Psoas muscle (tissue), 8 donors: ENCODE data around the gene TXNDC15. TPM values are rescaled to one million over a fixed set of nuclear protein-coding genes. Genes with fewer than 3 reads are reported as not detected.
A peak's percentile ranks its signal among the peaks of the same experiment; 100 is the strongest.
"Not testable (repeated sequence)": the region's sequence is repeated elsewhere in the genome, so short reads cannot be mapped to it uniquely, and the experiment has no call there.

Source experiments
- ATAC-seq, 4 donors: fragments of 200-7000 bp; cut with Tn5 transposase; one replicate each; pipeline ENCODE4 v1.9.1; 2020; ENCODE audit warnings: moderate library complexity in 3 of 4, mild to moderate bottlenecking in 2 of 4
- DNase-seq, 2 donors: peaks; one replicate each; pipeline ENCODE4 v3.0.0-alpha.2; 2020
- H3K27ac ChIP-seq: fragments of 200-600 bp; one replicate; pipeline ENCODE4 v1.8.0; 2022
- H3K27me3 ChIP-seq, 3 donors: fragments of 200-600 bp in 1 of 3; one replicate each; pipeline versions ENCODE4 v1.6.1 to v1.8.0; 2013 to 2022; ENCODE audit warnings: low read length in 2 of 3, mild to moderate bottlenecking in 2 of 3, moderate library complexity in 1 of 3; ENCODE audit not compliant: insufficient read depth in 3 of 3
- H3K36me3 ChIP-seq, 2 donors: fragments of 200-600 bp in 1 of 2; one replicate each; pipeline versions ENCODE4 v1.6.1 to v1.8.0; 2013 to 2022; ENCODE audit warnings: low read depth in 1 of 2, mild to moderate bottlenecking in 1 of 2, moderate library complexity in 1 of 2; ENCODE audit not compliant: insufficient read depth in 1 of 2
- H3K4me1 ChIP-seq: fragments of 200-600 bp; one replicate; pipeline ENCODE4 v1.8.0; 2022
- H3K4me3 ChIP-seq: fragments of 200-600 bp; one replicate; pipeline ENCODE4 v1.8.0; 2022; ENCODE audit warnings: mild to moderate bottlenecking
- H3K9me3 ChIP-seq: fragments of 200-600 bp; one replicate; pipeline ENCODE4 v1.8.0; 2022
- WGBS, 3 donors: extraction: QIAGEN DNeasy Blood & Tissue Kit; methylation state at CpG; one replicate each; pipeline versions ENCODE4 v1.1.6 to v1.1.7; 2013; 5-methylcytosine and 5-hydroxymethylcytosine counted together
- intact Hi-C, 2 donors: fragments of 100-400 bp; cut with DNase I; formaldehyde crosslinking; loops; one replicate each; pipeline versions ENCODE4 v1.11.0 to v1.14.2; 2022
- polyA plus RNA-seq, 3 donors: library from polyadenylated mRNA; stranded (reverse); fragments of 200-250 nt; gene quantifications; one replicate each; pipeline ENCODE4 v1.2.3, GENCODE V29; 2013
- total RNA-seq, 4 donors: library from RNA; stranded (reverse); fragmentation: NEBNext Ultra II Directional in 2 of 4; extraction: Animal tissue kit (Norgen Biotek cat#: 25700) in 2 of 4; gene quantifications; one replicate each; pipeline versions ENCODE4 v1.2.1 to v1.2.4, GENCODE V29; 2021 to 2023
- TF ChIP-seq, protein P1 (sequence below): fragments of 200-600 bp; IDR thresholded peaks from one replicate; pipeline ENCODE4 v1.8.0; 2022; ENCODE audit warnings: antibody characterized with exemption
- donor health status: healthy with polysubstance abuse.
- donor health status: DM: no; HTN: no; CAD: no; lungs with moderate emphysema.
- donor health status: Bipolar disorder and iron deficiency.
- donor health status: healthy.
- donor health status: DM: yes; HTN: yes; CAD: no.
- donor health status: DM: no; HTN: no; CAD: no.
- donor health status: DM: no; HTN: no; CAD: no.
- donor health status: DM: yes; HTN: yes; CAD: no.

TXNDC15 gene
- total and polyA plus RNA-seq, 7 donors, result 21.1 to 34.0 (median 28.6) TPM

GRCh38 chr5:134844252-134844651 is 29.9 kb upstream of the TXNDC15 start:
- WGBS, 3 donors, result 81 to 88% (median 83%) methylated on average over 1 of the region's 1 CpG
- H3K27ac ChIP-seq, result no peak overlapping the region
- ATAC-seq (no peak), DNase-seq (no peak)
- H3K4me1 ChIP-seq, result peaks cover 10% of the 10 kb centered on the region
- H3K36me3 ChIP-seq, result peaks cover 0 to 39% of the 10 kb centered on the region in 2 donors
- no peak overlapping the region for H3K4me3 ChIP-seq
- intact Hi-C loops, result loop anchor here in 1 of 2 donors (10.0 kb wide), 1 partner anchor 61 kb away; the partner anchor contains the start of gene PCBD2
- H3K27me3 ChIP-seq, result no peaks in the 10 kb centered on the region
- no peaks in the 10 kb centered on the region for H3K9me3 ChIP-seq
- TF ChIP-seq, protein P1, sequence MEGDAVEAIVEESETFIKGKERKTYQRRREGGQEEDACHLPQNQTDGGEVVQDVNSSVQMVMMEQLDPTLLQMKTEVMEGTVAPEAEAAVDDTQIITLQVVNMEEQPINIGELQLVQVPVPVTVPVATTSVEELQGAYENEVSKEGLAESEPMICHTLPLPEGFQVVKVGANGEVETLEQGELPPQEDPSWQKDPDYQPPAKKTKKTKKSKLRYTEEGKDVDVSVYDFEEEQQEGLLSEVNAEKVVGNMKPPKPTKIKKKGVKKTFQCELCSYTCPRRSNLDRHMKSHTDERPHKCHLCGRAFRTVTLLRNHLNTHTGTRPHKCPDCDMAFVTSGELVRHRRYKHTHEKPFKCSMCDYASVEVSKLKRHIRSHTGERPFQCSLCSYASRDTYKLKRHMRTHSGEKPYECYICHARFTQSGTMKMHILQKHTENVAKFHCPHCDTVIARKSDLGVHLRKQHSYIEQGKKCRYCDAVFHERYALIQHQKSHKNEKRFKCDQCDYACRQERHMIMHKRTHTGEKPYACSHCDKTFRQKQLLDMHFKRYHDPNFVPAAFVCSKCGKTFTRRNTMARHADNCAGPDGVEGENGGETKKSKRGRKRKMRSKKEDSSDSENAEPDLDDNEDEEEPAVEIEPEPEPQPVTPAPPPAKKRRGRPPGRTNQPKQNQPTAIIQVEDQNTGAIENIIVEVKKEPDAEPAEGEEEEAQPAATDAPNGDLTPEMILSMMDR, result no peak

DNA sequence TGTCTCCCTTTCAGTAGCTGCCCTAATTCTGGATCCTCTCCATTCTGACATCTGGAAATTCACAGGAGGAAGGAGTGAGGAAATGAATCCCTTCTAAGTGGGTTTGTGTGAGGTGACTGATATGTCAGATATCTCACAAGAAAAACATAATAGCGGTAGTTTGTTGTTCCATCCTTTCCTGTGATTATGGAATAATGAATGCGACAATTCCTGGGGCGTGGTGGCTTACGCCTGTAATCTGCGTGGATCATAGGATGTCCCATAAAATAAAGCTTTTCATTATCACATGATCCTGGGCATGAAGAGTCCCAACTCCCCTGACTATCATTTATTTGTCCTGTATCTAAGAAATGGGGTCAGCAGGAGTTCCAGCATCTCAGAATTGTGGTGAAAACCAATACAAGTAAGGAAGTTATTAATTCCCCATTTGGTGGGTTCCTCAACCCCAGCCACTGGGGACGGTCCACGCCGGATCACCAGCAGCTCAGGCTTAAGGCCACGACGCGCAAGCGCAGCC is 28.8 kb upstream of the TXNDC15 start:
- intact Hi-C loops, result loop anchor here in 1 of 2 donors (10.0 kb wide), 1 partner anchor 59 kb away; the partner anchor contains the start of gene PCBD2
- ATAC-seq, result peak in 2 of 4 donors; percentile 5 to 6
- TF ChIP-seq, protein P1, result no peak
- no peak for DNase-seq
- peak overlapping the region; percentile 96 for H3K27ac ChIP-seq
- peaks cover 16% of the 10 kb centered on the region for H3K4me1 ChIP-seq
- 11 to 13% (median 12%) methylated on average over 12 of the region's 12 CpGs for WGBS, 3 donors
- peak overlapping the region; percentile 88 for H3K4me3 ChIP-seq
- H3K36me3 ChIP-seq, result peaks cover 0 to 28% of the 10 kb centered on the region in 2 donors
- H3K9me3 ChIP-seq, result no peaks in the 10 kb centered on the region
- H3K27me3 ChIP-seq, result no peaks in the 10 kb centered on the region

GRCh38 chr5:134845852-134846640 is 28.1 kb upstream of the TXNDC15 start, which contains the start of gene C5orf24:
Gene C5orf24 (plus strand): TSS chr5:134845968. CDS start chr5:134854901, 8,933 bp downstream.
- 0 to 1% (median 0%) methylated on average over 55 to 84 of the region's 84 CpGs for WGBS, 3 donors
- Histone ChIP-seq H3K27ac (peak within 1 kb of the TSS; percentile 96), H3K36me3 (peaks cover 0 to 23% of the 10 kb centered on the region in 2 donors), H3K4me3 (peak within 1 kb of the TSS; percentile 88), H3K9me3 (no peaks in the 10 kb centered on the region), H3K4me1 (peaks cover 19% of the 10 kb centered on the region), H3K27me3 (no peaks in the 10 kb centered on the region)
- DNase-seq (peak; percentile 96 to 98), ATAC-seq (peak; percentile 97 to 99 (median 98))
- intact Hi-C loops, result loop anchor here (1.0 to 10.0 kb wide), 4 partner anchors 27 to 107 kb away; partner anchors contain the start of genes PCBD2 (in 2 of the 2) and CAMLG (in 1 of the 2)
- TF ChIP-seq, protein P1, result no peak

GRCh38 chr5:134846641-134846960 is 27.6 kb upstream of the TXNDC15 start:
- WGBS, 3 donors, result 0 to 1% (median 1%) methylated on average over 11 of the region's 11 CpGs
- ATAC-seq (peak in 1 of 4 donors; percentile 10), DNase-seq (no peak)
- intact Hi-C loops, result loop anchor here (1.0 to 10.0 kb wide), 4 partner anchors 27 to 108 kb away; partner anchors contain the start of genes PCBD2 (in 2 of the 2) and CAMLG (in 1 of the 2)
- Histone ChIP-seq H3K27ac (peak overlapping the region; percentile 96), H3K9me3 (no peaks in the 10 kb centered on the region), H3K4me1 (peaks cover 19% of the 10 kb centered on the region), H3K4me3 (peak overlapping the region; percentile 88), H3K36me3 (peaks cover 0 to 25% of the 10 kb centered on the region in 2 donors), H3K27me3 (no peaks in the 10 kb centered on the region)
- TF ChIP-seq, protein P1, result no peak

DNA sequence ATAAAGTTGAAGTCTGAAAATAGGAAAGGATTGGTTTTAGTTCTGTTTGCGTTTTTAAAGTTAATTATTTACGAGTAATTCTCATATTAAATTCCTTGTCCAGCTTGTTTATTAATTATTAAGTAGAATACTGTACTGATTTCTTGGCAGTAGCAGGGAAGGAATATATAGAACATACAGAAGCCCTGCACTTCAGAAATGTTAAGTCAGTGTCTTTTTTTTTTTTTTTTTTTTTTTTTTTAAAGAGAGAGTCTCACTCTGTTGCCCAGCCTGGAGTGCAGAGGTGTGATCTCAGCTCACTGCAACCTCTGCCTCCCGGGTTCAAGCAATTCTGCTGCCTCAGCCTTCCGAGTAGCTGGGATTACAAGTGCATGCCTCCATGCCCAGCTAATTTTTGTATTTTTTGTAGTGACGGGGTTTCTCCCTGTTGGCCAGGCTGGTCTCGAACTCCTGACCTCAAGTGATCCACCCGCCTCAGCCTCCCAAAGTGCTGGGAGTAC is 24.7 kb upstream of the TXNDC15 start:
- intact Hi-C loops, result loop anchor here in 1 of 2 donors (10.0 kb wide), 1 partner anchor 55 kb away; the partner anchor contains the start of gene PCBD2
- H3K9me3 ChIP-seq, H3K27ac ChIP-seq, H3K4me3 ChIP-seq, DNase-seq, H3K27me3 ChIP-seq, ATAC-seq: not testable (repeated sequence)
- 84 to 91% (median 88%) methylated on average over 7 of the region's 7 CpGs for WGBS, 3 donors
- H3K36me3 ChIP-seq, result peaks cover 0 to 47% of the 10 kb centered on the region in 2 donors
- H3K4me1 ChIP-seq, result peaks cover 19% of the 10 kb centered on the region
